ENCODE results near the gene GSC. TPM values are rescaled to one million over a fixed set of nuclear protein-coding genes. Genes with fewer than 3 reads are reported as not detected.

GSC gene
- total RNA-seq, 1 donor from 2014 or later = not detected

DNA sequence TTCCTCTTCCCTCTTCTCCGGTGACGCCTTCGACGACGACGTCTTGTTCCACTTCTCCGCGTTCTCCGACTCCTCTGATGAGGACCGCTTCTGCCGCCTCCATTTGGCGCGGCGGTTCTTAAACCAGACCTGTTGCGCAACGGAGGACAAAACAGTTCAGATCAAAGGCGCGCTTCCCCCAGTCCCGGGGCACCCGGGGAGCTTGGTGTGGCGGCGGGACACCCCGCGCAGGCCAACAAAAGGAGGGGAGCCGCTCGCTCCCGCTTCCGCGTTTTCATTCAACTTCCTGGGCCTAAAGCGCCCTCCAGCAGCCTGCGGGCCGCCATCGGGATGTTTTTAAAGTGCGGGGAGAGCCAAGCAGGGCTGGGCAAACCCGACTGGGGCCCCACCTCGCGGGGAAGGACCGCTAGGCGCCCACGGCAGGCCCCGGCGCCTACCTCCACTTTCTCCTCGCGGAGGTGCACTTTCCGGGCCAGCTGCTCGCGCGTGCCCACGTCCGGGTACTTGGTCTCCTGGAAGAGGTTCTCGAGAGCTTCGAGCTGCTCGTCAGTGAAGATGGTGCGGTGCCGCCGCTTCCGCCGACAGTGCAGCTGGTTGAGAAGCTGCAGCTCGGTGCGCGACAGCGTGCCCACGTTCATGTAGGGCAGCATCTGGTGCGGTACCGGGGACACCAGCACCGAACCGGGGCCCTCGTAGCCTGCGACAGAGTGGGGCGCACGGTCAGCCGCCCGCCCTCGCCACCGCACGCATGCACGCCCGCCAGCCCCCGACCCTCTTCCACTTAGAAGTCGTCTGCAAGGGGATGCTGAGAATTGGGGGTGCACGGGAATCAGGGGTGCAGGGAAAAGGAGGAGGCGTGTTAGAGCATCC is 1.2 kb downstream of the GSC start:
- H3K27ac Mint-ChIP-seq (ENCODE audit: unreplicated experiment) = no peak overlapping the region
- DNase-seq = no peak
- TF ChIP-seq, protein P1, sequence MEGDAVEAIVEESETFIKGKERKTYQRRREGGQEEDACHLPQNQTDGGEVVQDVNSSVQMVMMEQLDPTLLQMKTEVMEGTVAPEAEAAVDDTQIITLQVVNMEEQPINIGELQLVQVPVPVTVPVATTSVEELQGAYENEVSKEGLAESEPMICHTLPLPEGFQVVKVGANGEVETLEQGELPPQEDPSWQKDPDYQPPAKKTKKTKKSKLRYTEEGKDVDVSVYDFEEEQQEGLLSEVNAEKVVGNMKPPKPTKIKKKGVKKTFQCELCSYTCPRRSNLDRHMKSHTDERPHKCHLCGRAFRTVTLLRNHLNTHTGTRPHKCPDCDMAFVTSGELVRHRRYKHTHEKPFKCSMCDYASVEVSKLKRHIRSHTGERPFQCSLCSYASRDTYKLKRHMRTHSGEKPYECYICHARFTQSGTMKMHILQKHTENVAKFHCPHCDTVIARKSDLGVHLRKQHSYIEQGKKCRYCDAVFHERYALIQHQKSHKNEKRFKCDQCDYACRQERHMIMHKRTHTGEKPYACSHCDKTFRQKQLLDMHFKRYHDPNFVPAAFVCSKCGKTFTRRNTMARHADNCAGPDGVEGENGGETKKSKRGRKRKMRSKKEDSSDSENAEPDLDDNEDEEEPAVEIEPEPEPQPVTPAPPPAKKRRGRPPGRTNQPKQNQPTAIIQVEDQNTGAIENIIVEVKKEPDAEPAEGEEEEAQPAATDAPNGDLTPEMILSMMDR (IDR thresholded peaks at IDR 0.05; ENCODE audit: partially characterized antibody, unreplicated experiment) = no peak
- H3K4me3 Mint-ChIP-seq (ENCODE audit: unreplicated experiment) = peak overlapping the region; percentile 72
- peaks cover 13% of the 10 kb centered on the region for H3K4me1 Mint-ChIP-seq (ENCODE audit: low read depth, unreplicated experiment)
- peaks cover 11% of the 10 kb centered on the region for H3K9me3 Mint-ChIP-seq (ENCODE audit: unreplicated experiment)
- peaks cover 50% of the 10 kb centered on the region for H3K27me3 Mint-ChIP-seq (ENCODE audit: unreplicated experiment)
- H3K36me3 Mint-ChIP-seq (ENCODE audit: unreplicated experiment) = no peaks in the 10 kb centered on the region

DNA sequence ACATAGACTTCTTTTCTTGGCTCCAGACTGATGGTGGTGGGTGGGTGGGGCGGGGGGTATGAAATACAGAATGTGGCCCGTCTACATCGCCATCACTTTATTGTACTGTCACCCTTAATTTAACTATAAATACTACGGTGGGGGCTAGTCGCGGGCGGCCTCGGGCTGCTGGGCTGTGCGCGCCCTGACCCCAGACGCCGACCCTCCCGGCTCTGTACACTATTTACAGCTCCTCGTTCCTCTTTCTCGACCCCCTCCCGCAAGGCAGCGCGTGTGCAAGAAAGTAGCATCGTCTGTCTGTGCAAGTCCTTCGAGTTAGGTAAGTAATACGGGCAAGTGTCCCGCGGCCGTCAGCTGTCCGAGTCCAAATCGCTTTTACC is 1.8 kb downstream of the GSC start:
- H3K9me3 Mint-ChIP-seq (ENCODE audit: unreplicated experiment) = peaks cover 8% of the 10 kb centered on the region
- peak overlapping the region; percentile 72 for H3K4me3 Mint-ChIP-seq (ENCODE audit: unreplicated experiment)
- TF ChIP-seq, protein P1 (IDR thresholded peaks at IDR 0.05; ENCODE audit: partially characterized antibody, unreplicated experiment) = no peak
- no peaks in the 10 kb centered on the region for H3K36me3 Mint-ChIP-seq (ENCODE audit: unreplicated experiment)
- peaks cover 6% of the 10 kb centered on the region for H3K4me1 Mint-ChIP-seq (ENCODE audit: low read depth, unreplicated experiment)
- peaks cover 44% of the 10 kb centered on the region for H3K27me3 Mint-ChIP-seq (ENCODE audit: unreplicated experiment)
- no peak for DNase-seq
- H3K27ac Mint-ChIP-seq (ENCODE audit: unreplicated experiment) = no peak overlapping the region

DNA sequence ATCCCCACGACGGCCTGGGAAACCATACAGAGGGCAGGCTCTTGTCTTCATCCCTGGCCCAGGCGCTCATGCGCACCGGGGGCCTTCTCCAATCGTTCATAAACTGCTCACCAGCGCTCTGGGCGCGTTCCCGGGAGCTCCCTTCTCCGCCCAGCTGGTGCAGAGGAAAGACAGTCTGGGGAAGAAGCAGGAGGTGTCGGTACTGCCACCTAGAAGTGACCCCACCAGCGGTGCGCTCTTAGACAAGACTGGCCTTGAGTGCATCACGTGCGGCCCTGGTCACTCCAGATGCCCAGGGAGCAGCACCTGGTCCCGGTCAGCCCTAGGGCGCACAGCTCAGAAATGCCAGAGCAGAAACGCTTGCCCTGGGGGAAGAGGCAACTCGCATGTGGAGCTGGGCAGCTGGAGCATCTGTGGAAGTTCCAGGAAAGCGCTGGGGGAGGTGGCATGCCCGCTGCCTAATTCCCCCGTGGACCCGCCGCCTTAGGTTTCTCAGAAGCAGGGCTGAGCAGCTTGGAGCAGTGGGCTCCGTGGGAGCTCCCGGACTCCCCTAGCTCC is 2.5 kb downstream of the GSC start:
- DNase-seq = peak; percentile 48
- peaks cover 4% of the 10 kb centered on the region for H3K4me1 Mint-ChIP-seq (ENCODE audit: low read depth, unreplicated experiment)
- peaks cover 42% of the 10 kb centered on the region for H3K27me3 Mint-ChIP-seq (ENCODE audit: unreplicated experiment)
- TF ChIP-seq, protein P1 (IDR thresholded peaks at IDR 0.05; ENCODE audit: partially characterized antibody, unreplicated experiment) = no peak
- peaks cover 7% of the 10 kb centered on the region for H3K9me3 Mint-ChIP-seq (ENCODE audit: unreplicated experiment)
- H3K4me3 Mint-ChIP-seq (ENCODE audit: unreplicated experiment) = no peak overlapping the region
- H3K27ac Mint-ChIP-seq (ENCODE audit: unreplicated experiment) = no peak overlapping the region
- no peaks in the 10 kb centered on the region for H3K36me3 Mint-ChIP-seq (ENCODE audit: unreplicated experiment)

DNA sequence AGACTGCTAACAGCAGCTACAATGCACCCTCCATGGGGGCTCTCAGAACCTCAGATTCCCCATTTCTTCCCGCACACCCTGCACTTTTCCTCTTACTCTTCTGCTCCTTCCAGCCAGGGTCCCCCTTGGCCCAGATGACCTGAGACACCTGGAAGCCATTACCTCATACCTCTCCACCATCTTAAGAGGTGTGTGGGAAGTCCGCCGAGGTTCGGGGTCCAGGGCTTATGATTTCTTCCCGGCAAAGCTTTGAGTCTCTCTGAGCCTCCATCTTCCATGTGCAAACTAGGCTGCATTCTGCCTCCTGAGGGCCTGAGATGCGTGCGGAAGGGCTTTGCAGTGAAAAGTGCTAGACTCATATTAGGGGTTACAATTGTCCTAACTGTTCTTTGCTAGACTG is 5.3 kb downstream of the GSC start:
- no peak for DNase-seq
- Mint-ChIP-seq H3K27ac (ENCODE audit: unreplicated experiment) (no peak overlapping the region), H3K4me3 (ENCODE audit: unreplicated experiment) (no peak overlapping the region), H3K4me1 (ENCODE audit: low read depth, unreplicated experiment) (no peaks in the 10 kb centered on the region), H3K27me3 (ENCODE audit: unreplicated experiment) (peaks cover 24% of the 10 kb centered on the region), H3K9me3 (ENCODE audit: unreplicated experiment) (no peaks in the 10 kb centered on the region), H3K36me3 (ENCODE audit: unreplicated experiment) (no peaks in the 10 kb centered on the region)
- TF ChIP-seq, protein P1 (IDR thresholded peaks at IDR 0.05; ENCODE audit: partially characterized antibody, unreplicated experiment) = no peak

DNA sequence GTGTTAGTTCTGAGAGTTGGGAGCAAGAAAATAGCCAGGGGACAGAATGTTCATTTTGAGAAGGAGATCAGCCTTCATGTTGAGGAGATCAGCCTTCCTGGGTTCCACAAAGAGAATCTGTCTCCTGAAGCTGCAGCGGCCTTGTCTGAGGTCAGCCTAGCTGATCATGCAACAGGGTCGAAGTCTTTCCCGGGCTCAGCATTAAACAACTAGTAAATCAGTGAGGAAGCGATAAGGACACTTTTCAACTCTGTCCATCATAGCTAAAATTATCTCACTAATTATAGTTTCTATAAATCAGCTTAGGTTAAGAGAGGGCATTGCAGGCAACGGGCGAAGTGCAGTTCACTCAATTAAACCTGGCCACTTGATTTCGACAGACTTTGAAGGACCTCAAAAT is 7.5 kb downstream of the GSC start:
- no peaks in the 10 kb centered on the region for H3K4me1 Mint-ChIP-seq (ENCODE audit: low read depth, unreplicated experiment)
- TF ChIP-seq, protein P1 (IDR thresholded peaks at IDR 0.05; ENCODE audit: partially characterized antibody, unreplicated experiment) = no peak
- no peak overlapping the region for H3K4me3 Mint-ChIP-seq (ENCODE audit: unreplicated experiment)
- DNase-seq = no peak
- peaks cover 14% of the 10 kb centered on the region for H3K27me3 Mint-ChIP-seq (ENCODE audit: unreplicated experiment)
- no peaks in the 10 kb centered on the region for H3K9me3 Mint-ChIP-seq (ENCODE audit: unreplicated experiment)
- no peaks in the 10 kb centered on the region for H3K36me3 Mint-ChIP-seq (ENCODE audit: unreplicated experiment)
- no peak overlapping the region for H3K27ac Mint-ChIP-seq (ENCODE audit: unreplicated experiment)

Data from glutamatergic neuron (in vitro differentiated cells).